Body of pancreas (tissue), 4 donors: ENCODE measurements around the gene OR13C9.

Source experiments
- CTCF ChIP-seq, 7 experiments: fragments of 450-650 bp in 4 of 7; fragments of 200-600 bp in 3 of 7; sonication (generic) in 3 of 7; IDR thresholded peaks; one replicate each; pipeline ENCODE4 v1.5.1; 2016 to 2019; ENCODE audit warnings: antibody characterized with exemption in 7 of 7
- POLR2A ChIP-seq, 3 donors: fragments of 450-650 bp; IDR thresholded peaks; one replicate each; pipeline ENCODE4 v1.6.1; 2016; ENCODE audit warnings: antibody characterized with exemption in 3 of 3, mild to moderate bottlenecking in 2 of 3

- TF ChIP-seq CTCF (IDR thresholded peaks at IDR 0.05) (no peak), POLR2A (IDR thresholded peaks at IDR 0.05) (no peak)
These were observed 16.0 kb upstream of the OR13C9 start for GRCh38 chr9:104633976-104634520.
